NCI-H1105 treated with DMSO at 0.1 percent for 48 hours (cell line): ENCODE results near the gene COMMD6.

Source experiments
- DNase-seq: peaks from one replicate; lab custom pipeline; 2025; lab: John Stamatoyannopoulos, UW

COMMD6 gene

GRCh38 chr13:75482070-75482819 is 55.4 kb downstream of the COMMD6 start, which contains the start of gene TBC1D4:
Gene TBC1D4 (minus strand): TSS chr13:75482169. CDS start chr13:75481767, 402 bp downstream.
- peak; percentile 71 for DNase-seq

GRCh38 chr13:75481176-75482069 is 56.2 kb downstream of the COMMD6 start:
- DNase-seq: peak; percentile 42

- DNase-seq: peak; percentile 58
Measured at GRCh38 chr13:75480671-75481175, 56.9 kb downstream of the COMMD6 start.

- no peak for DNase-seq
Measured at GRCh38 chr13:75479102-75479740, 58.4 kb downstream of the COMMD6 start.

GRCh38 chr13:75478659-75479058 is 59.0 kb downstream of the COMMD6 start:
- no peak for DNase-seq
